HepG2 (cell line): Measurements from ENCODE around the gene PIK3R5.
A peak's percentile ranks its signal among the peaks of the same experiment; 100 is the strongest.

ENCODE experiments used
- ATF1 ChIP-seq: IDR thresholded peaks from 2 replicates; pipeline ENCODE4 v1.6.1; 2016; ENCODE audit warnings: mild to moderate bottlenecking, control low read depth
- CHD4 ChIP-seq: fragments of 200-600 bp; sonication (generic); IDR thresholded peaks from 2 replicates; pipeline ENCODE4 v1.7.0; 2017; ENCODE audit warnings: mild to moderate bottlenecking, low read length, borderline replicate concordance
- ESRRA ChIP-seq: sonication (generic); formaldehyde crosslinking; IDR thresholded peaks from 2 replicates; pipeline ENCODE4 v1.5.1; 2020; ENCODE audit warnings: mild to moderate bottlenecking, low read depth, missing genetic modification reagents
- FOSL2 ChIP-seq: sonication (generic); formaldehyde crosslinking; IDR thresholded peaks from 2 replicates; pipeline ENCODE4 v1.4.0; 2020; ENCODE audit warnings: missing genetic modification reagents
- USF2 ChIP-seq, 2 experiments: sonication (generic) in 1 of 2; formaldehyde crosslinking in 1 of 2; IDR thresholded peaks; 2 replicates each; pipeline versions ENCODE4 v1.5.1 to v1.6.1; 2011 to 2020; ENCODE audit warnings: borderline replicate concordance in 1 of 2, low read depth in 1 of 2, low read length in 1 of 2, mild to moderate bottlenecking in 1 of 2, missing genetic modification reagents in 1 of 2, moderate library complexity in 1 of 2
- ZNF12 ChIP-seq: sonication (generic); formaldehyde crosslinking; IDR thresholded peaks from 2 replicates; pipeline ENCODE4 v1.5.0; 2020; ENCODE audit warnings: missing genetic modification reagents
- ZNF292 ChIP-seq: sonication (generic); formaldehyde crosslinking; IDR thresholded peaks from 2 replicates; pipeline ENCODE4 v1.8.1; 2022; ENCODE audit warnings: mild to moderate bottlenecking, low read depth, missing genetic modification reagents, borderline replicate concordance
- TF ChIP-seq, protein P1 (sequence below): sonication (generic); formaldehyde crosslinking; IDR thresholded peaks from 2 replicates; pipeline ENCODE4 v1.5.0; 2020; ENCODE audit warnings: mild to moderate bottlenecking, missing genetic modification reagents, moderate library complexity

DNA sequence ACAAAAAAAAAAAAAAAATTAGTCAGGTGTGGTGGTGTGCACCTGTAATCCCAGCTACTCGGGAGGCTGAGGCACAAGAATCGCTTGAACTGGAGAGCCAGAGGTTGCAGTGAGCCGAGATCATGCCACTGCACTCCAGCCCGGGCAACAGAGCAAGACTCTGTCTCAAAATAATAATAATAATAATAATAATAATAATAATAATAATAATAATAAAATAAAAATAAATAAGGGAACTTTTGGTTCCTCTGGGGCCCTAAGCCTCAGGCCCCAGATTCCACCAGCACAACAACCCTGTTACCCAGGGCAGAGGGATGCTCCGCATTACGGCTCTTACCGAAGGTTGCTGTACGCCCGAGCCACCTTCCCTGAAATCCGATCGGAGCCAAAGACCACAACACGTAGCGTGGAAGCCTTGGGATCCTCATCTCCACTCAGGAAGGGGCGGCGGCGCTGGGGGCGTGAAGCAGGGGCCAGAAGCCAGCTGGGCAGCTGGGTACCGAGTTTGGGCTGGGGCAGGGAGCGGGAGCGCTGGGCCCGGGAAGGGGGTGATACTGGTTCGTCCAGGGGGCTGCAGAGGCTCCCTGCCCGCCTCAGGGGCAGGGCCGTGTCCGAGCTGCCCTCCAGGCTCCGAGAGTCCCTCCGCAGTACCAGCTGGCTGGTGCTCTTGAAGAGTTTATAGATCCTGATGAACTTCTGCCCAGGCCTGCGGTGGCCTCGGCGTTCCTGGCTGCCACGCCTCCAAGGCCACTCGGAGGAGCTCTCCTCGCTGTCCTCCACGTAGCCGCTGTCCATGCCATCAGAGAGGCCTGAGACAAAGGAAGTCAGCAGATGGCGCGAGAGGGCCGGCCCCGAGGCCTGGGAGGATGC lies 77.4 kb downstream of the PIK3R5 start:
- TF ChIP-seq, protein P1, sequence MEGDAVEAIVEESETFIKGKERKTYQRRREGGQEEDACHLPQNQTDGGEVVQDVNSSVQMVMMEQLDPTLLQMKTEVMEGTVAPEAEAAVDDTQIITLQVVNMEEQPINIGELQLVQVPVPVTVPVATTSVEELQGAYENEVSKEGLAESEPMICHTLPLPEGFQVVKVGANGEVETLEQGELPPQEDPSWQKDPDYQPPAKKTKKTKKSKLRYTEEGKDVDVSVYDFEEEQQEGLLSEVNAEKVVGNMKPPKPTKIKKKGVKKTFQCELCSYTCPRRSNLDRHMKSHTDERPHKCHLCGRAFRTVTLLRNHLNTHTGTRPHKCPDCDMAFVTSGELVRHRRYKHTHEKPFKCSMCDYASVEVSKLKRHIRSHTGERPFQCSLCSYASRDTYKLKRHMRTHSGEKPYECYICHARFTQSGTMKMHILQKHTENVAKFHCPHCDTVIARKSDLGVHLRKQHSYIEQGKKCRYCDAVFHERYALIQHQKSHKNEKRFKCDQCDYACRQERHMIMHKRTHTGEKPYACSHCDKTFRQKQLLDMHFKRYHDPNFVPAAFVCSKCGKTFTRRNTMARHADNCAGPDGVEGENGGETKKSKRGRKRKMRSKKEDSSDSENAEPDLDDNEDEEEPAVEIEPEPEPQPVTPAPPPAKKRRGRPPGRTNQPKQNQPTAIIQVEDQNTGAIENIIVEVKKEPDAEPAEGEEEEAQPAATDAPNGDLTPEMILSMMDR (CRISPR knock-in tag) = peak; percentile 78
- TF ChIP-seq ZNF12 (CRISPR knock-in tag) = no peak
- no peak for TF ChIP-seq ZNF292 (CRISPR knock-in tag)
- TF ChIP-seq ATF1 (CRISPR knock-in tag) = no peak
- TF ChIP-seq FOSL2 (CRISPR knock-in tag) = no peak
- TF ChIP-seq USF2 (IDR thresholded peaks at IDR 0.05; ENCODE audit: low read depth, low read length) = no peak
- TF ChIP-seq USF2 (CRISPR knock-in tag; IDR thresholded peaks at IDR 0.05; ENCODE audit: borderline replicate concordance) = no peak
- no peak for TF ChIP-seq CHD4
- no peak for TF ChIP-seq ESRRA (CRISPR knock-in tag)
